Tibial nerve (tissue), 4 donors: ENCODE data around the gene SFI1.
A peak's percentile ranks its signal among the peaks of the same experiment; 100 is the strongest.

Source experiments
- EP300 ChIP-seq, 2 donors: sonication (generic); formaldehyde crosslinking; IDR thresholded peaks; one replicate each; pipeline ENCODE4 v1.6.1; 2017; ENCODE audit warnings: antibody characterized with exemption in 2 of 2, mild to moderate bottlenecking in 1 of 2
- POLR2A ChIP-seq, 2 donors: fragments of 450-650 bp; IDR thresholded peaks; one replicate each; pipeline ENCODE4 v1.6.1; 2017; ENCODE audit warnings: antibody characterized with exemption in 2 of 2, mild to moderate bottlenecking in 2 of 2, moderate library complexity in 2 of 2
- TF ChIP-seq, protein P1 (sequence below), 5 experiments: fragments of 200-600 bp in 3 of 5; fragments of 450-650 bp in 2 of 5; sonication (generic) in 3 of 5; IDR thresholded peaks; one replicate each; pipeline ENCODE4 v1.5.1; 2016 to 2019; ENCODE audit warnings: antibody characterized with exemption in 5 of 5, mild to moderate bottlenecking in 3 of 5, moderate library complexity in 2 of 5

DNA sequence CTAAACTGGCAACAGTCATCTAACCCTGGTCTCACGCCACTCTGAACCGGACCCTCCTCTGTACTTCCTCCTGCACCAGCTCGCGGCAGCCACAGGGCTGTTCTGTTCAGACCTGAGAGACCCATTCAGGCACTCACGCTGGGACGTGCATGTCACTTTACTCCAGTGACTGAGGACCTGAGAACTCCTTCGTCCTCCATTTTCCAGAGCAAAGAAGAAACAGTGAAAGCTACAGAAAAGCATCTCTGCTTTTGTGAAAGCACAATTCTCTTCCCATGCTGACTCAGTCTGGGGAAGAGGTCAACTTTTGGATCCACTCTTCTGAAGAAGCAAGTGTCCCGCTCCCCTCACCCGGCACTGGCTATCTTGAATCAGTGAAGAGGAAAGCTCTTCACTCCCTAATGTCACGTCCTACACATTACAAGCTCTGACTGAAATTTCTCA is 141.1 kb downstream of the SFI1 start:
- TF ChIP-seq, protein P1, sequence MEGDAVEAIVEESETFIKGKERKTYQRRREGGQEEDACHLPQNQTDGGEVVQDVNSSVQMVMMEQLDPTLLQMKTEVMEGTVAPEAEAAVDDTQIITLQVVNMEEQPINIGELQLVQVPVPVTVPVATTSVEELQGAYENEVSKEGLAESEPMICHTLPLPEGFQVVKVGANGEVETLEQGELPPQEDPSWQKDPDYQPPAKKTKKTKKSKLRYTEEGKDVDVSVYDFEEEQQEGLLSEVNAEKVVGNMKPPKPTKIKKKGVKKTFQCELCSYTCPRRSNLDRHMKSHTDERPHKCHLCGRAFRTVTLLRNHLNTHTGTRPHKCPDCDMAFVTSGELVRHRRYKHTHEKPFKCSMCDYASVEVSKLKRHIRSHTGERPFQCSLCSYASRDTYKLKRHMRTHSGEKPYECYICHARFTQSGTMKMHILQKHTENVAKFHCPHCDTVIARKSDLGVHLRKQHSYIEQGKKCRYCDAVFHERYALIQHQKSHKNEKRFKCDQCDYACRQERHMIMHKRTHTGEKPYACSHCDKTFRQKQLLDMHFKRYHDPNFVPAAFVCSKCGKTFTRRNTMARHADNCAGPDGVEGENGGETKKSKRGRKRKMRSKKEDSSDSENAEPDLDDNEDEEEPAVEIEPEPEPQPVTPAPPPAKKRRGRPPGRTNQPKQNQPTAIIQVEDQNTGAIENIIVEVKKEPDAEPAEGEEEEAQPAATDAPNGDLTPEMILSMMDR (IDR thresholded peaks at IDR 0.05) = peak in 2 of 5 experiments; percentile 13 to 14
- TF ChIP-seq POLR2A (IDR thresholded peaks at IDR 0.05) (no peak), EP300 (IDR thresholded peaks at IDR 0.05) (no peak)
